ENCODE measurements around the gene SLC35F3.

DNA sequence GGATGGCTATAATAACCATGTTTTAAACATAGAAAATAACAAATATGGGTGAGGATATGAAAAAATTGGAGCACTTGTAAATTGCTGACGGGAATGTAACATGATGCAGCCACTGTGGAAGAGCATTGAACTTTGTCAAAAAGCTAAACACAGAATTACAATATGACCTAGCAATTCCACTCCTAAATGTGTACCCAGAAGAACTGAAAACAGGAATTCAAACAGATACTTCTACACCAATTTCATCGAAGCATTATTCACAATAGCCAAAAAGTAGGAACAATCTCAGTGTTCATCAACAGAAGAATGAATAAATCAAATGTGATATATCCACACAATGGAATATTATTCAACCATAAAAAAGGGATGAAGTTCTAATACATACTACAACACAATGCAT, 436.1 kb downstream of the SLC35F3 start:
- TF ChIP-seq, protein P1, sequence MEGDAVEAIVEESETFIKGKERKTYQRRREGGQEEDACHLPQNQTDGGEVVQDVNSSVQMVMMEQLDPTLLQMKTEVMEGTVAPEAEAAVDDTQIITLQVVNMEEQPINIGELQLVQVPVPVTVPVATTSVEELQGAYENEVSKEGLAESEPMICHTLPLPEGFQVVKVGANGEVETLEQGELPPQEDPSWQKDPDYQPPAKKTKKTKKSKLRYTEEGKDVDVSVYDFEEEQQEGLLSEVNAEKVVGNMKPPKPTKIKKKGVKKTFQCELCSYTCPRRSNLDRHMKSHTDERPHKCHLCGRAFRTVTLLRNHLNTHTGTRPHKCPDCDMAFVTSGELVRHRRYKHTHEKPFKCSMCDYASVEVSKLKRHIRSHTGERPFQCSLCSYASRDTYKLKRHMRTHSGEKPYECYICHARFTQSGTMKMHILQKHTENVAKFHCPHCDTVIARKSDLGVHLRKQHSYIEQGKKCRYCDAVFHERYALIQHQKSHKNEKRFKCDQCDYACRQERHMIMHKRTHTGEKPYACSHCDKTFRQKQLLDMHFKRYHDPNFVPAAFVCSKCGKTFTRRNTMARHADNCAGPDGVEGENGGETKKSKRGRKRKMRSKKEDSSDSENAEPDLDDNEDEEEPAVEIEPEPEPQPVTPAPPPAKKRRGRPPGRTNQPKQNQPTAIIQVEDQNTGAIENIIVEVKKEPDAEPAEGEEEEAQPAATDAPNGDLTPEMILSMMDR (conservative IDR thresholded peaks at IDR 0.05; ENCODE audit: low read length): no peak
- TF ChIP-seq EZH2phosphoT487 (IDR thresholded peaks at IDR 0.05; ENCODE audit: borderline replicate concordance, low read depth, low read length): no peak
